Astrocyte (in vitro differentiated cells and primary cell): Measurements from ENCODE around the gene ZNF48. TPM values are rescaled to one million over a fixed set of nuclear protein-coding genes. Genes with fewer than 3 reads are reported as not detected.

ENCODE experiments used
- DNase-seq: peaks from one replicate; pipeline ENCODE4 v3.0.0-alpha.2; 2010; ENCODE audit warnings: low read depth
- FAIRE-seq: peaks from 2 replicates; lab custom pipeline; 2011; peaks lifted over from hg19 to GRCh38; lab: Jason Lieb, UNC
- H2AFZ ChIP-seq: 2 replicates; pipeline ENCODE4 v1.6.0; 2012; ENCODE audit warnings: low read depth, low read length, inconsistent platforms
- H3K27ac ChIP-seq: 2 replicates; pipeline ENCODE4 v1.5.1; 2011; ENCODE audit warnings: low read depth, low read length, inconsistent platforms
- H3K27me3 ChIP-seq: 2 replicates; pipeline ENCODE4 v1.6.0; 2011; ENCODE audit warnings: low read length, inconsistent platforms; ENCODE audit not compliant: insufficient read depth
- H3K36me3 ChIP-seq: 2 replicates; pipeline ENCODE4 v1.5.1; 2011; ENCODE audit warnings: low read length, inconsistent platforms; ENCODE audit not compliant: insufficient read depth
- H3K4me1 ChIP-seq: 2 replicates; pipeline ENCODE4 v1.5.1; 2011; ENCODE audit warnings: low read length, inconsistent platforms; ENCODE audit not compliant: insufficient read depth
- H3K4me2 ChIP-seq: 2 replicates; pipeline ENCODE4 v1.6.0; 2012; ENCODE audit warnings: low read length, inconsistent platforms
- H3K4me3 ChIP-seq: 2 replicates; pipeline ENCODE4 v1.5.1; 2011; ENCODE audit warnings: low read depth, mild to moderate bottlenecking, low read length, inconsistent platforms; ENCODE audit not compliant: insufficient read depth
- H3K79me2 ChIP-seq: 2 replicates; pipeline ENCODE4 v1.6.0; 2012; ENCODE audit warnings: mild to moderate bottlenecking, low read length, inconsistent platforms; ENCODE audit not compliant: insufficient read depth
- H3K9ac ChIP-seq: 2 replicates; pipeline ENCODE4 v1.6.0; 2012; ENCODE audit warnings: mild to moderate bottlenecking, low read length, inconsistent platforms
- H3K9me3 ChIP-seq: 2 replicates; pipeline ENCODE4 v1.5.1; 2012; ENCODE audit warnings: low read depth, mild to moderate bottlenecking, low read length, inconsistent platforms; ENCODE audit not compliant: insufficient read depth
- H4K20me1 ChIP-seq: 2 replicates; pipeline ENCODE4 v1.6.0; 2012; ENCODE audit warnings: low read length, inconsistent platforms; ENCODE audit not compliant: insufficient read depth
- H3K27ac Mint-ChIP-seq: one replicate; pipeline ENCODE4 v1.8.0; 2021; ENCODE audit warnings: mild to moderate bottlenecking, mixed read lengths; ENCODE audit not compliant: unreplicated experiment
- H3K27me3 Mint-ChIP-seq: one replicate; pipeline ENCODE4 v1.8.0; 2021; ENCODE audit warnings: low read depth, mixed read lengths; ENCODE audit not compliant: unreplicated experiment
- H3K36me3 Mint-ChIP-seq: one replicate; pipeline ENCODE4 v1.8.0; 2021; ENCODE audit warnings: low read depth, mixed read lengths; ENCODE audit not compliant: unreplicated experiment
- H3K4me1 Mint-ChIP-seq: one replicate; pipeline ENCODE4 v1.8.0; 2021; ENCODE audit warnings: low read depth, mixed read lengths; ENCODE audit not compliant: unreplicated experiment
- H3K4me3 Mint-ChIP-seq: one replicate; pipeline ENCODE4 v1.8.0; 2021; ENCODE audit warnings: mild to moderate bottlenecking, moderate library complexity, mixed read lengths; ENCODE audit not compliant: unreplicated experiment
- H3K9me3 Mint-ChIP-seq: one replicate; pipeline ENCODE4 v1.8.0; 2021; ENCODE audit warnings: mild to moderate bottlenecking, mixed read lengths; ENCODE audit not compliant: unreplicated experiment
- CTCF ChIP-seq: IDR thresholded peaks from 2 replicates; pipeline ENCODE4 v1.5.1; 2011; ENCODE audit warnings: low read depth, mild to moderate bottlenecking, inconsistent platforms, low read length, moderate library complexity; ENCODE audit not compliant: insufficient read depth
- EZH2 ChIP-seq: IDR thresholded peaks from 2 replicates; pipeline ENCODE4 v1.6.1; 2012; ENCODE audit warnings: mild to moderate bottlenecking, low read length, inconsistent platforms; ENCODE audit not compliant: insufficient read depth
- total RNA-seq: library from RNA; stranded (reverse); gene quantifications from 2 replicates; pipeline ENCODE4 v1.2.1, GENCODE V29; 2021

Gene ZNF48
- total RNA-seq, 1 donor from 2014 or later, result 19.5 TPM

DNA sequence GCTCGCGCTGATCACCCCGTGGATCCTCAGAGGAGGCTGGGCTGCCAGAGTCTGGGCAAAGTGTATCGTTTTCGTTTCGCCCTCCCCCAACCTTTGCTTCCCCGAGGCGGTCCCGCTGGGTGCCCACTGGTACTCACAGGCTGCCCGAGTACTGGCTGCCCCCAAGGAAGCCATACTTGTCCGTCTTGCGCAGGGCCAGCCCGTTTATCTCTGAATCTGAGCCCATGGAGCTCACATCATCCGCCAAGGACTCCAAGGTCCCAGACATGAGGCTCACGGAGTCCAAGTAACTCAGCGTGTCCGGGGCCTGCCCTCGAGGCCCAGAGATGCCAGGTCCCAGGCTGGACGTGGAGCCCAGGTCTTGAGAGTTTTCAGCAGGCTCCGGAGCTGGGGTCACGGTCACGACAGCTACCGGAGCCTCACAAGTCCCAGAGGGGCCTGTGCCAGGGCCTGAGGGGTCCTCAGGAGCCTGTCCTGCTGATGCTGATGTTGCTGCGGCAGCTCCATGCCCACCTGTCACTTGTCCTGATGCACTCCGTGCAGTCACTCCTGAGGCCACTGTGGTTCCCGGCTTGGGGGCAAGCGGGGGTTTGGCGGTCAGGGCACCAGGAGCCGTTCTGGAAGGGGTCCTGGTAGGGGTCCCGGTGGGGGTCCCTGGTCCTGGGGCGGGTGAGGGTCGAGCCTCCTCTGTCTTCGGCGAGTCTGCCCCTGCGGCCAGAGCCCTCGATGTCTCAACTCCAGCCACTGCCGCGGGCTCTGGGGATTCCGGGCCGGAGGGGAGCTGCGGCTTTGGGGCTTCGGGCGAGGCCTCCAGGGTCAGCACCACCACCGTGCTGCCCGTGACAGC lies 25.9 kb upstream of the ZNF48 start:
- Mint-ChIP-seq H3K27ac (peak overlapping the region; percentile 89), H3K27me3 (no peaks in the 10 kb centered on the region), H3K4me1 (peaks cover 26% of the 10 kb centered on the region), H3K36me3 (peaks cover 9% of the 10 kb centered on the region), H3K9me3 (no peaks in the 10 kb centered on the region), H3K4me3 (peak overlapping the region; percentile 88)
- H3K4me1 ChIP-seq, result peaks cover 20% of the 10 kb centered on the region
- FAIRE-seq (no peak), DNase-seq (no peak)
- H3K4me2 ChIP-seq, result peak overlapping the region; percentile 99
- H3K36me3 ChIP-seq, result peaks cover 3% of the 10 kb centered on the region
- no peak for TF ChIP-seq EZH2
- no peak for TF ChIP-seq CTCF
- no peaks in the 10 kb centered on the region for H3K27me3 ChIP-seq
- H3K27ac ChIP-seq, result peak overlapping the region; percentile 41
- H3K9ac ChIP-seq, result peak overlapping the region; percentile 85
- no peak overlapping the region for H2AFZ ChIP-seq
- peaks cover 52% of the 10 kb centered on the region for H4K20me1 ChIP-seq
- H3K4me3 ChIP-seq, result peak overlapping the region; percentile 76
- H3K9me3 ChIP-seq, result no peaks in the 10 kb centered on the region
- H3K79me2 ChIP-seq, result peaks cover 57% of the 10 kb centered on the region

DNA sequence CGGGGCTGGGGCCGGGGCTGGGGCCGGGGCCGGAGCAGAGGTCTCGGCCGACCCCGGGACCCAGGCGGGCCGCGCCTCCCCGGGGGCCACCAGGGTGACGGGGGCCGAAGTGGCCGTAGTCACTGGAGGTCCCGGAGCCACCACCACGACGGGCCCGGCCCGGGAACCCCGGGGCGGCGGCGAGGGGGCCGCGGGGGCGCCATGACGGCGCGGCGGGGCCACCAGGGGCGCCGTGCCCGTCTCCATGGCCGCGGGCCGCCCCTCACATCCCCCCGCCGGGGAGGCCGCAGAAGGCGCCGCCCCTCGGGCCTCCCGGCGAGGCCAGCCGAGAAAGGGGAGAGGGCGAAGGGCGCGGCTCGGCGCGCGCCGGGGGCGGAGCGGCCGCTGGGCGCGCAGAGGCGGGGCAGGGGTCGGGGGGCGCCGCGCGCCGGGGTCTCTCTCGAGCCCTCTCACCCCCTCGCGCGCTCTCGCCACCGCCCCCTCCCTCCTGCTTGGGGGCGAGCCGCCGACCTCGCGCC lies 25.2 kb upstream of the ZNF48 start:
- Histone ChIP-seq H3K27ac (peak overlapping the region; percentile 58), H3K9ac (peak overlapping the region; percentile 85), H2AFZ (no peak overlapping the region), H3K36me3 (peaks cover 3% of the 10 kb centered on the region), H4K20me1 (peaks cover 45% of the 10 kb centered on the region), H3K9me3 (no peaks in the 10 kb centered on the region), H3K27me3 (no peaks in the 10 kb centered on the region), H3K4me2 (peak overlapping the region; percentile 99), H3K4me3 (peak overlapping the region; percentile 76), H3K79me2 (peaks cover 50% of the 10 kb centered on the region), H3K4me1 (peaks cover 20% of the 10 kb centered on the region)
- Mint-ChIP-seq H3K9me3 (no peaks in the 10 kb centered on the region), H3K4me3 (peak overlapping the region; percentile 89), H3K27me3 (no peaks in the 10 kb centered on the region), H3K4me1 (peaks cover 26% of the 10 kb centered on the region), H3K27ac (no peak overlapping the region), H3K36me3 (peaks cover 6% of the 10 kb centered on the region)
- DNase-seq, result no peak
- TF ChIP-seq CTCF, result no peak
- no peak for TF ChIP-seq EZH2
- FAIRE-seq, result no peak
